ENCODE results near the gene ANO5.
"Not testable (repeated sequence)": the region's sequence is repeated elsewhere in the genome, so short reads cannot be mapped to it uniquely, and the experiment has no call there.

Gene ANO5

DNA sequence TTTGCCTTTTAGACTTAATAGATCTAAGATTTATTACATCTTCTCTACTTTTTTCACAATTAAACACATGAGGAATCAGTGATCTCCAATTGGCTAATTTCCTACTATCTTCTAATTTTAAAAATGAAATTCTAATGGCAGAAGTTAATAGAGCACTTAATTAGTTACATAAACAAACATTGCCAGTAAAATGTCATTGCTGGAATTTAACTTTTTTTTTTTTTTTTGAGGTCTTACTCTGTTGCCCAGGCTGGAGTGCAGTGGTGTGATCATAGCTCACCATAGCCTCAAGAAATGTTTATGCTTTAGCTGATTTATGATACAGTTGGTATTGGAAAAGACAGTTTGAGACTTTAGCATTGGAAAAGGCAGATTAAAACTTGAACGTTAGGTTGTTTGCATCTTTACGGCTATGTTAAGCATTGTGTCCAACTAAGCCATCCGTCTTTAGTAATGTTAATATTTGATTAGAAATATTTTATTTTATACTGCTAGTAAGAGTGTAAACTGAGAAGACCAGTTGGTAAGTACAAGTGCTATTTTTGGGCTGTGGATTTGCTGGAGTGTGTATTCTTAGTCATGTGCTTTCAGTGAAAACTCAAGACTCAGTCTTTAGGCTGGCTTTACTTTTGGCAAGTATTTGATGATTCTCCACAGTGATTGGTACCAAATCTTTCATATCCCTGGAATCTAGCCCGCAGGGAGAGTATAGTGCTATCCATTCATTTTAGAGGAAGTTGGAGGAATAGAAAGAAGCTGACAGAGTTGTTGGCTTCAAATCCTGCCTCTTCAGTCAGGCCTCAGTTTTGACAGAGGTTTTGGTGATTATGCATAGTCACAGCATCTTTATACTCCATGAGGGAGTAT, 4.5 kb downstream of the ANO5 start:
- no peak for DNase-seq (ENCODE audit: low read depth)

DNA sequence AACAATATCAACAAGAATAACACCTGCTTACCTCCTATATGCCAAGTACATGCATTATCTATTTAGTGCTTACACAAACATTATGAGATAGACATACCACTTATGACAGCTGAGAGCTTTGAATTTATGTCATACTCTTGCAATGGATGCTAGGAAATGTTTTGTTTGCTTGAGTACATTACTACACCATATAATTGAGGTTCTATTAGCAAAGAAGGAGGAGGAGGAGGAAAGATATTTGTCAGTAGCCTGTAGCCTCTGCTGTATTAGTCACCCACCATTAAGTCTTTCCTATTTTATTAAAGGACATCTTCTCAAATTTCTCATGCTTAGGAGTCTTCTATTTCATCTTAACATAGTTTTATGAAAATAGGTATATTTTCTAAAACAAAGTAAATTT, 6.4 kb downstream of the ANO5 start:
- no peak for DNase-seq (ENCODE audit: low read depth)

DNA sequence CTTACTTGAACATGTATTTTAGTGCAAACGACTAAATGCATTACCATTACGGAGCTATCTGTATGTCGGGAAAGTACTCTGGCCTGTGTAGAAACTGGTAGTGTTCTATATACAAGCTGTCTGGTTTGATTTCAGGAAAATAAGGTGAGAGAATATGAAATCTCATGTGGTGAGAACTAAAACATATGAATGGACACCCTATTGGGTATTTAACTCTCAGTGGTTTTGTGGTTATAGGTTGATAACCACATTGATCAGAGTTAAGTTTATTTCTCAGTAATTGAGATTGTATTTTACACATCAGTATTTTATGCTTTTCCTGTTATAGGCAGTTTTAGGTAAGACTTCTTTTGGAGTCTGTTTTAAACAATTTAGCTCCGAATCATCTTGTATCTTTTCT, 10.4 kb downstream of the ANO5 start:
- no peak for DNase-seq (ENCODE audit: low read depth)

DNA sequence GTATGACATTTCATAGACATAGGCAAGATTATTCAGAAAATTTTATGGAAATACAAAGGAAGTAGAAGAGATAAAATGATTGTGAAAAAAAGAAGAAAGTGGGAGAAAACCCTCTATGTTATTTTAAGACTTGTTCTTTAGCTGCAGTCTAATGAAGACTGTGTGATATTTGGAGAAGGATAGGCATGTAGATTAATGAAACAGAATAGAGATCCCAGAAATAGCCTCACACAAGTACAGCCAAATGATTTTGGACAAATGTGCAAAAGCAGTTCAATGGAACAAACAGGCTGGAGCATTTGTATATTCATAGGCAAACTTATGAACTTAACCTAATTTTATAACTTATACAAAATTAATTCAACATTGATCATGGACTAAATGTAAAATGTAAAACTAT, 14.3 kb downstream of the ANO5 start:
- no peak for DNase-seq (ENCODE audit: low read depth)

DNA sequence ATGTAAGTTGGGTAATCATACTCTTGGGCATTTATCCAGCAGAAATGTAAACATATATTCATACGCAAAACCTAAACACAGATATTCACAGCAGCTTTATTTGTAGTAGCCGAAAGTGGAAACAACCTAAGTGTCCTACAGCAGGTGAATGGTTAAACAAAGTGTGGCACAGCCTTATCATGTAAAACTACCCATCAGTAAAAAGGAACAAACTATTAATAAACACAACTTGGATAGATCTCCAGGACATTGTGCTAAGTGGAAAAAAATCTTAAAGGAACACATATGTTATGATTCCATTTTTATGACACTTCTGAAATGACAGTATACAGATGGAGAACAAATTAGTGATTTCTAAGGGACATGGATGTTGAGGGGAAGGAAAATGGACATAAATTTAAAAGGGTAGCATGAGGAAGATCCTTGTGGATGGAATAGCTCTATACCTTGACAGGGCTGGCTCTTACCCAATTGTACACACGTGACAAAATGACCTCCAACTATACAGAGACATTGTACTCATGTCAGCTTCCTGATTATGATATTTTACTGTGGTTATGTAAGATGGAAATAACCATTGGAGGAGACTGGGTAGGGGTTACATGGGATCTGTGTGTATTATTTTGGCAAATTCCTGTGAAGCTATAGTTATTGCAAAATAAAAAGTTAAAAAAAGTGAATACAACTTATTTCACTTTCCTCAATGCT, 15.4 kb downstream of the ANO5 start:
- no peak for DNase-seq (ENCODE audit: low read depth)

GRCh38 chr11:22216940-22217339, 24.1 kb downstream of the ANO5 start:
- no peak for DNase-seq (ENCODE audit: low read depth)

- DNase-seq (ENCODE audit: low read depth) = no peak
Measured at GRCh38 chr11:22221143-22221542, 28.3 kb downstream of the ANO5 start.

DNA sequence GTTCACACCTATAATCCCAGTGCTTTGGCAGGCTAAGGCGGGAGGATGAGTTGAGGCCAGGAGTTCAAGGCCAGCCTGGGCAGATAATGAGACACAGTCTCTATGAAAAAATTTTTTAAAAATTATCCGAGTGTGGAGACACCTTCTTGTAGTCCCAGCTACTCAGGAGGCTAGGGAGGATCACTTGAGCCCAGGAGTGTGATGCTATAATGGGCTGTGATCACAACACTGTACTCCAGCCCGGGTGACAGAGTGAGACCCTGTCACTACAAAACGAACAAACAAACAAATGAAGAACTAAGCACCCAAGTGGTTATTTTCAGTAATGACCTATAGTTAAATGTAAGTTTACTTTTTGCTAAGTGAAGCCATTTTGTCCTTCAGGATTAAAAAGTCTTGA, 32.3 kb downstream of the ANO5 start:
- DNase-seq (ENCODE audit: low read depth) = no peak

- DNase-seq (ENCODE audit: low read depth) = no peak
Measured at GRCh38 chr11:22234743-22235142, 41.9 kb downstream of the ANO5 start.

- DNase-seq (ENCODE audit: low read depth) = no peak
Measured at GRCh38 chr11:22244986-22245592, 52.2 kb downstream of the ANO5 start.

GRCh38 chr11:22246992-22247391, 54.1 kb downstream of the ANO5 start:
- DNase-seq (ENCODE audit: low read depth) = no peak

DNA sequence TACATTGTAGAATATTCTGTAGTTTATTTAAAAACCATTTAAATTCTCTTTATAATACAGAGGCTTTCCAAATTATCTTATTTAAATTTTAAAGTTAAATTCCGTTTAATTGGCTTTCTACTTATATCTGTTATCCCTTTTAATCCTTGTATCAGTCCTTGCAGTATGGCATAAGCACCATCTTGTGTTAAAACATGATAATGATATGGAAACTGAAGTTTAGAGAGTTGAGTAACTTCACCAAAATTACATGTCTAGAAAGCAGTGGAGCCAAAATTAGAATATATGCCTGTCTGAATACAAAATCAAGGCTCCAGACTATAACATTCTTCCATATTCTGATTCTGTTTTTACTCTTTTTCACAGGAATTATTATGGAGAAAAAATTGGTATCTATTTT, 57.0 kb downstream of the ANO5 start:
- DNase-seq (ENCODE audit: low read depth) = no peak

GRCh38 chr11:22256876-22257275, 64.0 kb downstream of the ANO5 start:
- no peak for DNase-seq (ENCODE audit: low read depth)

DNA sequence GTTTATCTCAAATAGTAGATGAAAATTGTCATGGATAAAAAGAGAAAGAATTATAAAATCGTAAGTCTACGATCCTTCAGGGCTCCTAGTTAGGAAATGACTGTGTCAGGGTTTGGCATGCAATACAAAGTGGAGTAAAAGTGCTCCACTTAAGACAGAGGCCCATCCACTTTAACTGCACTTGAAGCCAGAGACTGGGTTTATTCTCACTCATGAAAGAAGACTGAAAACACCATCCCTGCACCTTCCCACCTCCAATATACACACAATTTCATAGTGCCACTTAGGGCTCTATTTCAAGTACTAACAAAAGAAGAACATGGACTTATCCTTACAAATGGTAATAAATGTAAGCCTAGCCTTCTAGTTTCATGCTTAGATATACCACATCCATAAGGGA, 70.7 kb downstream of the ANO5 start:
- DNase-seq (ENCODE audit: low read depth) = no peak

GRCh38 chr11:22268983-22269624, 76.2 kb downstream of the ANO5 start:
- DNase-seq (ENCODE audit: low read depth) = not testable (repeated sequence)

DNA sequence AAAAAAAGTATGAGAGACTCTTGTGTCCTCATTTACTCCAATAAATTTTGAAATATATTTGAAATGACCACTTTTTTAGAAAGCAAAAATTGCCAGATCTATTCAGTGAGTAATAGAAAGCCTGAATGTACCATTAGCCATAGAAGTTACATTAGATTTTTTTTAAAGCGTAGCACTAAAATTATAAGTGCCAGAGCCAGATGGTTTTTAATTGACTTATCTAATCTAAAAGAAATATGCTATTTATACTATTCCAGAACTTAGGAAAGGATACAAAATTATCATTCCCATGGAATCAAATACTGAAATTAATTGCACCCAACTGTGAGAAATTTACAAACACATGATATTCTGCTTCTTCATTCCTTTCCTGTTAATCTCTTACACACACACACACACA, 80.9 kb downstream of the ANO5 start:
- DNase-seq (ENCODE audit: low read depth) = no peak

GRCh38 chr11:22275600-22275999, 82.7 kb downstream of the ANO5 start:
- no peak for DNase-seq (ENCODE audit: low read depth)

- DNase-seq (ENCODE audit: low read depth) = no peak
Measured at GRCh38 chr11:22276535-22276934, 83.7 kb downstream of the ANO5 start.

GRCh38 chr11:22284991-22285390, 92.1 kb downstream of the ANO5 start:
- DNase-seq (ENCODE audit: low read depth) = not testable (repeated sequence)

GRCh38 chr11:22302368-22302767, 109.5 kb downstream of the ANO5 start:
- DNase-seq (ENCODE audit: low read depth) = no peak

DNA sequence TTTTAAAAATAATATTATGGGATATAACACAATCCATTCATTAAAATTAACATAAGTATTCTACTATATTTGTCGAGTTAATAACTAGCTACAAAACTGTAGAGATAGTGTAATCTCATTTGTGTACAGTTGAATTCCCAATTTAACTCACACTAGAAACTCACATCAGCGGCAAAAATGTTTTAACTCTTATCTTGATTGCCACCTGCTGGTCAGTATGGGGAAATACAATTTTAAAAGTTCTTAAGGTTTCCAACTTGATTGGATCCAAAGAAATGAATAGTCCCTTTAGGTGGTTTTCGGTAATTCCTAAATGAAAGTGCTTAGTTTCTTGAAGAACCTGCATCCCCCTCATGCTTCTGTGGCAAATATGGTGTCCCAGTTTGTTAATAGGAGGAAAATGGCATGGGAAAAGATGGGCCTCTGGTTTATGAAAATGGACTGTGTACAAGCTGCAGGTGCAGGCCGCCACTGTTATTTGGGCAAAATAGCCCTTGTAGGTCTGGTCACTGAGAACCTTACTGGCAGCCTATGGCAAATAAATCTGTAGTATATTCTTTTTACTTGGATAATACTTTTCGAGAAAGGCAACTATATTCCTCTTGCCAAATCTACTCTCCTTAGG, 111.6 kb downstream of the ANO5 start:
- no peak for DNase-seq (ENCODE audit: low read depth)

DNA sequence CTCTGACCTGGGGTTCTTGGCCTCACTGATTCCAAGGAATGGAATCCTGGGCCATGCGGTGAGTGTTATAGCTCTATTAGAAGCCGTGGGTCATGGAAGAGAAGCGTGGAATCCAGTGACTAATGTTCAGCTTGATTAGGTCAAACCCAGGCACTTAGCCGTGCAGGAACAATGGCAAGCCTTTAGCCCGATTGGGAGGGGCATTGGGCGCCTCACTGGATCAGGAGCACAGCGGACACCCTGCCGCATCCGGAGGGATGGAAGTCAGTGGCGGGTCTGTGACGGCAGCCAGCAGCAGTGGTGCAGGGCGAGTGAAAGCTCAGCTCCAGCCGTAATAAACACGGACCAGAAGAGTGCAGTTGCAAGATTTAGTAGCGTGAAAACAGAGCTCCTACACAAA, 124.8 kb downstream of the ANO5 start:
- DNase-seq (ENCODE audit: low read depth) = no peak
